ENCODE results near the gene FKBP1C. TPM values are rescaled to one million over a fixed set of nuclear protein-coding genes. Genes with fewer than 3 reads are reported as not detected.

Gene FKBP1C
- total RNA-seq, 2 experiments from 2014 or later = 0.16 TPM; not detected in 1

- TF ChIP-seq, protein P1, sequence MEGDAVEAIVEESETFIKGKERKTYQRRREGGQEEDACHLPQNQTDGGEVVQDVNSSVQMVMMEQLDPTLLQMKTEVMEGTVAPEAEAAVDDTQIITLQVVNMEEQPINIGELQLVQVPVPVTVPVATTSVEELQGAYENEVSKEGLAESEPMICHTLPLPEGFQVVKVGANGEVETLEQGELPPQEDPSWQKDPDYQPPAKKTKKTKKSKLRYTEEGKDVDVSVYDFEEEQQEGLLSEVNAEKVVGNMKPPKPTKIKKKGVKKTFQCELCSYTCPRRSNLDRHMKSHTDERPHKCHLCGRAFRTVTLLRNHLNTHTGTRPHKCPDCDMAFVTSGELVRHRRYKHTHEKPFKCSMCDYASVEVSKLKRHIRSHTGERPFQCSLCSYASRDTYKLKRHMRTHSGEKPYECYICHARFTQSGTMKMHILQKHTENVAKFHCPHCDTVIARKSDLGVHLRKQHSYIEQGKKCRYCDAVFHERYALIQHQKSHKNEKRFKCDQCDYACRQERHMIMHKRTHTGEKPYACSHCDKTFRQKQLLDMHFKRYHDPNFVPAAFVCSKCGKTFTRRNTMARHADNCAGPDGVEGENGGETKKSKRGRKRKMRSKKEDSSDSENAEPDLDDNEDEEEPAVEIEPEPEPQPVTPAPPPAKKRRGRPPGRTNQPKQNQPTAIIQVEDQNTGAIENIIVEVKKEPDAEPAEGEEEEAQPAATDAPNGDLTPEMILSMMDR (conservative IDR thresholded peaks at IDR 0.05; ENCODE audit: low read length) = no peak
- no peak for TF ChIP-seq EZH2phosphoT487 (IDR thresholded peaks at IDR 0.05; ENCODE audit: borderline replicate concordance, low read depth, low read length)
- H3K4me1 ChIP-seq (ENCODE audit: insufficient read depth, low read length, poor library complexity, severe bottlenecking) = no peaks in the 10 kb centered on the region
- BruUV-seq (replicated peaks) = no TSS peak
- intact Hi-C loops (cut with micrococcal nuclease; ENCODE audit: unreplicated experiment) = loop anchor here (10.0 kb wide), 1 partner anchor 55 kb away; no protein-coding TSS in a partner anchor
- no peak overlapping the region for H3K27ac ChIP-seq (ENCODE audit: low read depth, low read length, poor library complexity, severe bottlenecking)
- POLR2A ChIA-PET = interaction anchor here (0.5 to 0.6 kb wide), 4 partner anchors 148 to 1538 kb away, joined by 3 to 7 read pairs (median 4); no protein-coding TSS in a partner anchor
- no peaks in the 10 kb centered on the region for H3K36me3 ChIP-seq (ENCODE audit: insufficient read depth, low read length)
- H3K4me3 ChIP-seq (ENCODE audit: low read depth, low read length, poor library complexity, severe bottlenecking) = no peak overlapping the region
- no peak overlapping the region for H2AFZ ChIP-seq (ENCODE audit: low read length)
- CTCF ChIA-PET (ENCODE audit: unreplicated experiment) = no interaction called here
- no peaks in the 10 kb centered on the region for H3K9me2 ChIP-seq (ENCODE audit: insufficient read depth, low read length)
- H3K79me2 ChIP-seq (ENCODE audit: insufficient read depth, low read depth, low read length) = no peaks in the 10 kb centered on the region
- H3K9me3 ChIP-seq (ENCODE audit: low read length) = no peaks in the 10 kb centered on the region
- no peak overlapping the region for H3K4me2 ChIP-seq (ENCODE audit: low read length)
- no peaks in the 10 kb centered on the region for H4K20me1 ChIP-seq (ENCODE audit: insufficient read depth, low read length)
- DNase-seq (ENCODE audit: low spot score) = no peak
Measured at GRCh38 chr6:63249875-63250482, 38.7 kb downstream of the FKBP1C start.

DNA sequence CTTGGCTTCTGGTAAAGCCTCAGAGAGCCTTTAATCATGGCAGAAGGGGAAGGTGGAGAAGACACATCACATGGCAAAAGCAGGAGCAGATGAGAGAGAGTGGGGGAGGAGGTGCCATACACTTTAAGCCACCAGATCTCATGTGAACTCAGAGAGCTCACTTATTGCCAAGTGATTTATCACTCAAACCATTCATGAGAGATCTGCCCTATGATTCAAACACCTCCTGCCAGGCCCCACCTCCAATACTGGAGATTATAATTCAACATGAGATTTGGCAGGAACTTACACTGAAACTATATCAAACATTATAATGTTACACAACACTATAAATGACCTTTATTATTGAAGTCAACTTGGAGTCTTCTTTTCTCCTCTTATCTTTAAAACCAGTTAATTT is 47.9 kb downstream of the FKBP1C start:
- CTCF ChIA-PET (ENCODE audit: unreplicated experiment) = no interaction called here
- BruUV-seq (replicated peaks) = no TSS peak

DNA sequence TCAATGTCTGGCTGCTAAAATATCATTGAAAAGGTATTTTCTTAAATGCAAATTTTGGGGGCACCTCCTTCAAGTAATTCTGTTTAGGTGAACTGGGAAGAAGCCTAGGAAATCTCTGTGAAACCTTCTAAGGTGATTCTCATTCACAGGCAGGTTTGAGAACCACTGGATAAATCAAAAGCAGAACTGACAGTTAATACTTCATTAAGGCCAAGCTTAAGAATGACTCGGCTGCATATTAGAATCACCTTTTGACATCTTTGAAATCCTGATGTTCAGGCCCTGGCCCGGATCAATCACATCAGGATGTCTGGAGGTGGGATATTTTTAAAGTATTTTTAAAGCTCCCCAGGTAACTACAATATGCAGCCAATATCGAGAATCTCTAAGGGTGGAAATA is 50.6 kb downstream of the FKBP1C start:
- intact Hi-C loops (cut with micrococcal nuclease; ENCODE audit: unreplicated experiment) = no loop called here
- no peak overlapping the region for H3K4me2 ChIP-seq (ENCODE audit: low read length)
- H4K20me1 ChIP-seq (ENCODE audit: insufficient read depth, low read length) = no peaks in the 10 kb centered on the region
- no peak overlapping the region for H3K27ac ChIP-seq (ENCODE audit: low read depth, low read length, poor library complexity, severe bottlenecking)
- ChIA-PET POLR2A (interaction anchor here (0.9 to 1.3 kb wide), 2 partner anchors 10 to 18 kb away, joined by 3 read pairs; no protein-coding TSS in a partner anchor), CTCF (ENCODE audit: unreplicated experiment) (no interaction called here)
- no peaks in the 10 kb centered on the region for H3K36me3 ChIP-seq (ENCODE audit: insufficient read depth, low read length)
- H3K9me3 ChIP-seq (ENCODE audit: low read length) = no peaks in the 10 kb centered on the region
- no TSS peak for BruUV-seq (replicated peaks)
- no peak for TF ChIP-seq EZH2phosphoT487 (IDR thresholded peaks at IDR 0.05; ENCODE audit: borderline replicate concordance, low read depth, low read length)
- TF ChIP-seq, protein P1 (conservative IDR thresholded peaks at IDR 0.05; ENCODE audit: low read length) = no peak
- H3K9me2 ChIP-seq (ENCODE audit: insufficient read depth, low read length) = no peaks in the 10 kb centered on the region
- no peak for DNase-seq (ENCODE audit: low spot score)
- H3K4me3 ChIP-seq (ENCODE audit: low read depth, low read length, poor library complexity, severe bottlenecking) = no peak overlapping the region
- no peaks in the 10 kb centered on the region for H3K4me1 ChIP-seq (ENCODE audit: insufficient read depth, low read length, poor library complexity, severe bottlenecking)
- H2AFZ ChIP-seq (ENCODE audit: low read length) = no peak overlapping the region
- no peaks in the 10 kb centered on the region for H3K79me2 ChIP-seq (ENCODE audit: insufficient read depth, low read depth, low read length)

More for the DNA sequence above, 47.9 kb downstream of the FKBP1C start:
- no peaks in the 10 kb centered on the region for H3K79me2 ChIP-seq (ENCODE audit: insufficient read depth, low read depth, low read length)
- POLR2A ChIA-PET = interaction anchor here (1.6 kb wide), 1 partner anchor 15 kb away, joined by 6 read pairs; no protein-coding TSS in a partner anchor
- TF ChIP-seq, protein P1 (conservative IDR thresholded peaks at IDR 0.05; ENCODE audit: low read length) = no peak
- TF ChIP-seq EZH2phosphoT487 (IDR thresholded peaks at IDR 0.05; ENCODE audit: borderline replicate concordance, low read depth, low read length) = no peak
- no peaks in the 10 kb centered on the region for H3K36me3 ChIP-seq (ENCODE audit: insufficient read depth, low read length)
- H3K27ac ChIP-seq (ENCODE audit: low read depth, low read length, poor library complexity, severe bottlenecking) = no peak overlapping the region
- no peak overlapping the region for H3K4me2 ChIP-seq (ENCODE audit: low read length)
- H3K9me3 ChIP-seq (ENCODE audit: low read length) = no peaks in the 10 kb centered on the region
- H3K4me3 ChIP-seq (ENCODE audit: low read depth, low read length, poor library complexity, severe bottlenecking) = no peak overlapping the region
- no peak overlapping the region for H2AFZ ChIP-seq (ENCODE audit: low read length)
- no peaks in the 10 kb centered on the region for H3K9me2 ChIP-seq (ENCODE audit: insufficient read depth, low read length)
- intact Hi-C loops (cut with micrococcal nuclease; ENCODE audit: unreplicated experiment) = no loop called here
- H3K4me1 ChIP-seq (ENCODE audit: insufficient read depth, low read length, poor library complexity, severe bottlenecking) = no peaks in the 10 kb centered on the region
- no peak for DNase-seq (ENCODE audit: low spot score)
- no peaks in the 10 kb centered on the region for H4K20me1 ChIP-seq (ENCODE audit: insufficient read depth, low read length)

All from OCI-LY7 (cell line).